CD4-positive, alpha-beta T cell treated with Interleukin-17A for 1 hour (primary cell): ENCODE measurements around the gene TNFSF9.
A peak's percentile ranks its signal among the peaks of the same experiment; 100 is the strongest.

Experiments
- DNase-seq: peaks from one replicate; pipeline ENCODE4 v3.0.0-alpha.2; 2020

Gene TNFSF9

DNA sequence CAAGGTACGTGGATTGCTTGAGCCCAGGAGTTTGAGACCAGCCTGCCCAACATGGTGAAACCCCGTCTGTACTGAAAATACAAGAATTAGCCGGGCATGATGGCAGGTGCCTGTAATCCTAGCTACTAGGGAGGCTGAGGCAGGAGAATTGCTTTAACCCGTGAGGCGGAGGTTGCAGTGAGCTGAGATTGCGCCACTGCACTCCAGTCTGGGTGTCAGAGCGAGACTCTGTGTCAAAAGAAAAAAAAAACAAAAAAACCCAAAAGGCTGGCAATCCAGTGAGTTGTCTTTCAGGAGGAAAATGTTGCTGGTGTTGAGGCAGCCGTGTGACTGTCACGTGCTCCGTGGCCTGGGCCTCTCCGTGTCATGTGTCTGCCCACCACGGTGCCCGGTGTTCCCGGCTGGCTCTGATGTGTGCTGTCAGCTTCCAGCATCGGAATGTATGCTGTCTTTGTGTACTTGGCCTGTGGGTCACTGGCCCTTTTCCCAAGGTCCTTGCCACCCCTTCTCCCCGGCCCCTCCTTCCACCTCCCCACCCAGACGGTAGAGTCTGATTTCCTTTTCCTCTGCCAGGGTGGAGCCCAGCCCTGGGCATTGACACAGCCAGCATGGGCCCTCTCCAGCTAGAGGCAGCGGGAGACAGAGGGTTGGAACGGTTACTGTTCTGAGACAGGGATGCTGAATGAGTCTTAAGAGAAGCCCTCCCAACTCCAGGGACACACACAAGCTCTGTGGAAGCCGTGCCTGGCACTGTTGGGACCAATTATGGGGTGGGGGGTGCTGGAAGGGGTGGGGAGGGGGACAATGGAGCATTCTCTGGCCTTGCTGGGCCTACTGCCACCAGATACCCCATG is 21.5 kb upstream of the TNFSF9 start:
- no peak for DNase-seq

DNA sequence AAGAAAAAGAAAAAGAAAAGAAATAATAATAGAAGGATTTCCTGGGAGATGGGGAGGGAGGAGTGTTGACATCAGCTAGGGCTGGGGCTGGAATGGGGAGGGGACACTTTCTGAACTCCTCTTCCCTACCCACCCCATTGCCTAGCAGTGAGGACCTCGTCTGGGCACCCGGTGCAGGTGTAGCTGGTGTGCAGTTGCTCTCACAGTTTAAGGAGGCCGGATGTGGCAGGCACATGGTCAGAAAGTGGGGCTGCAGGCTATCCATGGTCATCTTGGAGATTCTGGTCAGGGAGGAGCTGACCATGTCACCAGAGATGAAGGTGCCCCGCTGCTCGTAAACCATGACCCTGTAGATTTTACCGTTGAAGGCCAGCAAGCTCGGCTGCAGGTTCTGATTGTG is 20.2 kb upstream of the TNFSF9 start:
- DNase-seq: no peak

DNA sequence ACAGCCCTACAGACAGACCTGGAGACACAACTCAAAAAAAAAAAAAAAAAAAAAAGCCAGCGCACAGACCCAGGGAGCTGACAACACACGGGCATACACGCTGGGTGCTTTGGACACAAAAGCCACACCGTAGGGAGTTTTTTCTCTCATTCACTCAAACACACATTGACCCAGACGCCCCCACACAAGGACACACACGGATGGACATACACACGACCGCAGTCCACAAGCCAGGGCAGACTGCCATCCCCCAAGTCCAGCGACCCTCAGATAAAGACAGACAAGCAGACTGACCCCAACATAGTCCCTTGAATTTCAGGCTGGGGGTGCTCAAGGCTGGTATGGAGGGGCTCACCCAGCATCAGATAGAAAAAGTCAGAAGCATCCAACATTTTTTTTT is 16.7 kb upstream of the TNFSF9 start:
- DNase-seq: no peak

DNA sequence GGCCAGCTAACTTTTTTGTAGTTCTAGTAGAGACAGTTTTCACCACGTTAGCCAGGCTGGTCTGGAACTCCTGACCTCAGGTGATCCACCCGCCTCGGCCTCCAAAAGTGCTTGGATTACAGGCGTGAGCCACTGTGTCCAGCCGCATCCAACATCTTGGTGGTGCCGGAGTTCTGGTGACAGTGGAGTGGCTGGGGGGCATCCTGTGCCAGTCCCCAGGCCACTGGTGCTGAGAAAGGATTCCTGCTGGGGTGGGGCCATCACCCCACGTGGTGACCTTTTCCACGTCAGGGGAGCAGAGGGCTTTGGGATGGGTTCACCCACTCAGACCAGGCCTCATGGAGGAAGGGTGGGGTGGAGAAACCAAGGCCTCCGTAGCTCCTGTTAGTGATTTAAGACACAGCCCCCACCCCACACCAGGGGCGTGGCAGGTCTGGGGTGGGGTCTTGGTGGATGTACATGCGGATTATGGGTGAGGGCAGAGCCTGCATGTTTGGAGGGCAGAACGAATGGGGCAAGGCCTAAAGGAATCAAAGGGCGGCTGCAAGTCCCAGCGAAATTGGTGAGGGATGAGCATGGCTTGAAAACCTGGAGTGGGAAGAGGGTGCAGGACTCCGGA is 15.8 kb upstream of the TNFSF9 start:
- no peak for DNase-seq

DNA sequence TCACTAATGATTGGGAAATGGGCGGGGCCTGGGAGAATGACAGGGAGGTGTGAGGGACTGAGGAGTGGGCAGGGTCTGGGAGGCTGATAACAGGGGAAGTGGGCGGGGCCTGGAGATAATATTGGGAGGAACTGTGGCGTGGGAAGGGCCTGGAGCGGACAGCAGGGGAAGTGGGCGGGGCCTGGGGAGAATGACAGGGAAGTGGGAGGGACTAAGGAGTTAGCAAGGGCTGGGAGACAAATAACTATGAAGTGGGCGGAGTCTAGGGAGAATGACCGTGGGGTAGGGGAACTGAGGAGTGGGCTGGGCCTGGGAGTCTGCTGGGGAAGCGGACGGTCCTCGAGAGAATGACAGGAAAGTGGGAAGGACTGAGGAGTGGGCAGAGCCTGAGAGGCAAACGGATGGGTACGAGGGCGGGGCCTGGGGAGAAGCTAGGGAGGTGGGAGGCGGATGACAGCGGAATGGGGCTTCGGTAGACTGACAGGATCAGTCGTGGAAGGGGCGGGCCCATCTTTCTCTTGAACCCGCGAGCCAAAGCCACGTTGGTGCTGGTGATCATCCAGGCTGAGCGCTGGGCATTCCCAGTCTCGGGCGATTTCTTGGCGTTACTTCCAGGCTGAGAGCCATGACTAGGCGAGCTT is 14.7 kb upstream of the TNFSF9 start:
- peak; percentile 86 for DNase-seq

DNA sequence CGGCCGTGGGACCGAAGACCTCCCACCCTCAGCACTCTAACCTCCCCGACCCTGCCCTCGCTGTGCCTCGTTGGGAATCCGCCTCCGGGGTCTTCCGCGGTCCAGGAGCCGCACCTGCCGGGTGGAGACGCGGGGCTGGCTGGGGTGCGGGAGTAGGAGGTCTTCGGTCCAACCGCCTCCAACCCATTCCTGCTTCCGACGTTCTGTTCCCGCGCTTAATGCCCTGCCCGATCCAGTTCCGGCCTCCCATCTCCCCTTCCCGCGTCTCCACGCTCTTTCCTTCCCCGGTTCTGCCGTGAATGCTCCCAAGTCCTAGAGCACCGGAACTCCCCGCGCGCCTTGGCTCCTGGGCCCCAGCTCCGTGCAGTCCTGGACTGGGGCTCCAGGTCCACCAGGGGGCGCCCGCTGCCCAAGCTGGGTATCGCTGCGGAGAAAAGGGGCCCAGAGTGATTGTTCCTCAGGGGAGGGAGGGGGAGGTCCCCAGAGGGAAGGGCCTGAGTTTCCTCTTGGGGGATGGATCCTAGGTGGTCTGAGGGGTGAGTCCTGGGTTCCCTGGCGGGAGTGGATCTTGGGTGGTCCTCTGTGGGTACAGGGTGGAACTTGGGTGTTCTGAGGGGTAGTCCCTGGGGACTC is 14.1 kb upstream of the TNFSF9 start:
- DNase-seq: peak; percentile 89

DNA sequence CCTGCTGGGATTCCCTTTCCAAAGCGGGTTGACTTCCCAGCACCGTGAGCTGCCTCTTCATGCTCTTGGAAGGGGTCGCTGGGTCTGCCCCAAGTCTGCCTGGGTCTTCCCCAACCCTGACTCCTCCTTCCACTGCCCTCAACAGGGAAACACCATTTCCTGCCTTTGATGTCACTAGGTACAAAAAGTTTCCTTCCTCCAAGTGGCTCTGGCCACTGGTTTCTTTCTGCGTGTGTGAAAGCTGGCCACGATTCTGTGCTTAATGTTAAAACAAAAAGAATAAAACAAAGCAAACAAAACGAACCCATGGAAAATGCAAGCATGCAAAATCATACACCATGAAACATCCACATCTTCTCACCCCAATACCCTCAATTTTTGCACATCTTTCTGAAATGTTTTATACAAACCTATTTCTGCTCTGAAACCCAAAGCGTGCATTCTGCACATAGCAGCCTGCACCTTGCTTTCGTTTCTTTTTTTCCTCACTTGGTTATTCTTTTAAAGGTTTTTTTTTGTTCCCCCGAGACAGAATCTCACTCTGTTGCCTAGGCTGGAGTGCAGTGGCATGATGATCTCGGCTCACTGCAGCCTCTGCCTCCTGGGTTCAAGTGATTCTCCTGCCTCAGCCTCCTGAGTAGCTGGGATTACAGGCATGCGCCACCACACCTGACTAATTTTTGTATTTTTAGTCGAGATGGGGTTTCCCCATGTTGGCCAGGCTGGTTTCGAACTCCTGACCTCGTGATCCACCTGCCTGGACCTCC is 12.5 kb upstream of the TNFSF9 start:
- DNase-seq: peak; percentile 46

DNA sequence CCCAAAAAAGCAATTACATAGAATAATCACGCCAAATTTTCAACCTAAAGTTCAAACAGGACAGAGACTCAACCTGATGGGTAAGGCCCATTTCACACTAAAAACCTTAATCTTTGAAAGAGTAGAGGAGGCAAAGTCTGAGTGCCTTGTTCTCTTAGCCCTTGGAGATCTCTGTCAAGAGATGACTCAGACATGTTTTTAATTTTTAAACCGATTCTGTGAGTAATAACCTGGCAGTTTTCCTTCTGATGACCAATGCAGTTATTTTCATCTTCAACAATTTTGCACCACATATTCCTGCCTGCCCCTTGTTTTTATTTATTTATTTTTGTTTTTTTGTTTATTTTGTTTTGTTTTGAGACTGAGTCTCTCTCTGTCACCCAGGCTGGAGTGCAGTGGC is 11.5 kb upstream of the TNFSF9 start:
- DNase-seq: no peak

DNA sequence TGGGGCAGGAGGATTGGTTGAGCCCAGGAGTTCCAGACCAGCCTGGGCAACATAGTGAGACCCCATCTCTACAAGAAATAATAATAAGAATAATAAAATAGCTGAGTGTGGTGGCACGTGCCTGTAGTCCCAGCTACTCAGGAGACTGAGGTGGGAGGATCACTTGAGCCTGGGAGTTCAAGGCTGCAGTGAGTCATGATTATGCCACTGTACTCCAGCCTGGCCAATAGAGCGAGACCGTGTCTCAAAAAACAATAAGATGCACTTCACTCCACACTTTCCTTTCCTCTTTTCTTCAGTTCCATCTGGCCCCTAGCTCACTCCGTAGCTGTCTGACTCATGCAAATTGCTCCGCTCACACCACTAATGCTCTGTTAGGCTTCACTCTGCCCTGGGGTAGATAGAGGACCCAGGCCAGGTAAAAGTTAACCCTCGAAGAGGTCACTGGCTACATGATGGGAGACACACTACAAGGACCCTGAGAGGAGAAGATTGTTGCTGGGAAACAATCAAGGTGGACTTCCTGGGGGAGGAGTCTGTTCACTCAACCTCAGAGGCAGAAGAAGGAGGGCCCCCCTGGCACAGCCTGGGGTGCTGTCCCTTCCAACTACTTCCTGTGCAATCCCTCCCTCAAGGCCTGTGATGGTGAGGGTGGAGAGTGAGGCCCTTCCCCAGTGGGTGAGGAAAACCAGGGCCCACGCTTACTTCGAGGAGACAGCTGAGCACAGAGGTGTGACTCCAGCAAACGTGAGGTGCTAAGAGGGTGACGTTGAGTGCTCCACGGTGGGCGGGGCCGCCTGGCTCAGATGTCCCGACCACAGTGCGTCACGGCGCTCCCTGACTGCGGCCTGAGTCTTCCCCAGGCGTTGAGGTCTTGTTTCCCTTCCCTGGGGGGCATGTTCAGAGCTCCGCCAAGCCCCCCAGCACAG is 8.8 kb upstream of the TNFSF9 start:
- DNase-seq: peak; percentile 83

DNA sequence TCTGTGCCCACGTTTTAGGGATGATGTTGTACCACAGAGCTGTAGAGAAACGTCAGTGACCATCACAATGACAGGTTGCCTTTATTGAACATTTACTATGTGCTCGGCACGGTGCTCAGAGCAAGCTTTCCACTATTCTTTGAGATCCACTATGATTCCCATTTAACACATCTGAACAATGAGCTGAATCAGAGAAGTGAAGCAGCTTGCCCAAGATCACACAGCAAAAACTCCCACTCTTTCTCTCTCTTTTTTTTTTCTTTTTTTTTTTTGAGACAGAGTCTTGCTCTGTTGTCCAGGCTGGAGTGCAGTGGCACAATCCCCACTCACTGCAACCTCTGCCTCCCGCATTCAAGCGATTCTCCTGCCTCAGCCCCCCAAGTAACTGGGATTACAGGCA is 8.1 kb upstream of the TNFSF9 start:
- no peak for DNase-seq

DNA sequence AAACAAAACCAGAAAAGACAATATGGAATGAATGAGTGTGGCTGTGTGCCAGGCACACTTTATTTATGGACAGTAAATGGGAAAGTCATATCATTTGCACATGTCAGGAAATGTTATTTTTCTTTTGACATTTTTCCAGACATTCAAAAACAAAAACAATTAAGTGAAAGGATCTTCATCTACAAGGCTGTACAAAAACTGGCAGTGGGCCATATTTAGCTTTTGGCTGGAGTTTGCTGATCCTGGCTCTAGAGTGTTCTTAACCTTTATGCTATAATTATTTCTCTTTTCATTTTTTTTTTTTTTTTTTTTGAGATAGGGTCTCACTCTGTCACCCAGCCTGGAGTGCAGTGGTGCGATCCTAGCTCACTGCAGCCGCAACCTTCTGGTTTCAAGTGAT is 6.5 kb upstream of the TNFSF9 start:
- DNase-seq: no peak

DNA sequence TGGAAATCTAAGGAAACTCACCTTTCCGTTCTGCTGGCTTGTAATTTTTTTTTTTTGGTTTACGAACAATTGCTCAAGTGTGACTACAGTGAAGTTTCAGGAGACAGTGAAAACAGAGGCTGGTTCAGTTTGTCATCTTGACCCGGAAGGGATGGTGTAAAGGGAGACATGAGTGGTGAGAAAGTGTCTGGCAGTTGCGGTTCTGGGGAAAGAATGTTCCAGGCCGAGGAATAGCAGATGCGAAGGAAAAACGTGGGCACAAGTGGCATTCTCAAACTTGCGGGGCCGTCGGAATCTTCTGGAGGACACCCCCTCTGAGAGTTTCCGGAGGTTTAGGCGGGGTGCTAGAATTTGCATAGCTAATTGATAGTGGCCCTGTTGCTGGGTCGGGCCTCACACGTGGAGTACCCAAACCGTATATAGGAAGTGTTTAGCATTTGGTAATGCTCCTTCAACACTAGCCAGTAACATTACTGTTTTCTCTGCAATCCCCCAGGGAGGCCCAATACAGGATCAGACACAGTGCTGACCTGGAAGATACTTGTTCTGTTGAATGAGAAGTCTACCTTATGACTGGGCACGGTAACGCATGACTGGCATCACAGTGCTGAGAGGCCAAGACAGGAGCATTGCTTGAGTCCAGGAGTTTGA is 2.8 kb upstream of the TNFSF9 start:
- no peak for DNase-seq

DNA sequence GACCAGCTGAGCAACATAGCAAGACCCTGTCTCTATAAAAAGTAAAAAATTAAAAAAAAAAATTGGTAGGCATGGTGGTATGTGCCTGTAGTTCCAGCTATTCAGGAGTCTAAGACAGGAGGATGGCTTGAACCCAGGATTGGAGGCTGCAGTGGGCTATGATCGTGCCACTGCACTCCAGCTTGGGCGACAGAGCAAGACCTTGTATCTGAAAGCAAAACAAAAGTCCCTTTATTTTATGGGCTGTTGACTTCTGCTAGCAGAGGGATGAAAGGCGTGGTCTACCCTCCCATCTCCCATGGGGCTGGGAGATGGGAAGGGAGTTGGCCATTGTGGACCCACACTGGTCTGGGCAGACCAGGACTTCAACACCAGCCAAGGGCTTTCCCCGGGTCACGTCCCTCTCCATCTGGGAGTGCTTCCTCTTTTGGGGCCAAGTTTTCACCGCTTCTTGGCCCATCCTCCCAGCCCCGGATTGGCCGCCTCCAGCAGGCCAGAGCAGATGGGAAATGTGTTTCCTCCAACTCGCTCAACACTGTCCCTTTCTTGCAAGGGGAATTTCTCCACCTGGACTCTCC is 2.2 kb upstream of the TNFSF9 start:
- DNase-seq: no peak

DNA sequence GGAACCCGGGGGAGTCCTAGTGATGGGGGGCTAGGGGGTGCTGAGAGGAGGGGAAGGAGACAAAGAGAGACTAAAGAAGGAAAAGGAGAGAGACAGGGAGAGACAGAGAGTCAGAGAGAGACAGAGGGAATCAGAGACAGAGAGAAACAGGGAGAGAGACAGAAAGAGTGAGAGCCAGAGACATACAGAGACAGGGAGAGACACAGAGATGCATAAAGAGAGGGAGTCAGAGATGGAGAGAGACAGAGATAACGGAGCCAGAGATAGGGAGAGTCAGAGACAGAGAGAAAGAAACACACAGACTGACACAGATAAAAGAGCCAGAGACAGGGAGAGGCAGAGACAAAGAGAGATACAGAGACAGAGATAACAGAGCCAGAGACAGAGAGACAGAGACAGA is 1.5 kb upstream of the TNFSF9 start:
- no peak for DNase-seq

DNA sequence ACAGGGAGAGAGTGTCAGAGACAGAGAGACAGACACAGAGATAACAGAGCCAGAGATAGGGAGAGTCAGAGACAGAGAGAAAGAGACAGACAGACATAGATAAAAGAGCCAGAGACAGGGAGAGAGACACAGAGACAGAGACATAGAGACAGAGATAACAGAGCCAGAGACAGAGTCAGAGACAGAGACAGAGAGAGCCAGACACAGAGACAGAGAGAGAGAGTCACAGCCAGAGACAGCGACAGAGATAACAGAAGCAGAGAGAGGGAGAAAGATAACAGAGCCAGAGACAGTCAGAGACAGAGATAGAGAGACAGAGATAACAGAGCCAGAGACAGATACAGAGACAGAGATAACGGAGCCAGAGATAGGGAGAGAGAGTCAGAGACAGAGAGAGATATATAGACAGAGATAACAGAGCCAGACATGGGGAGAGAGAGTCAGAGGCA is 865 bp upstream of the TNFSF9 start:
- no peak for DNase-seq

DNA sequence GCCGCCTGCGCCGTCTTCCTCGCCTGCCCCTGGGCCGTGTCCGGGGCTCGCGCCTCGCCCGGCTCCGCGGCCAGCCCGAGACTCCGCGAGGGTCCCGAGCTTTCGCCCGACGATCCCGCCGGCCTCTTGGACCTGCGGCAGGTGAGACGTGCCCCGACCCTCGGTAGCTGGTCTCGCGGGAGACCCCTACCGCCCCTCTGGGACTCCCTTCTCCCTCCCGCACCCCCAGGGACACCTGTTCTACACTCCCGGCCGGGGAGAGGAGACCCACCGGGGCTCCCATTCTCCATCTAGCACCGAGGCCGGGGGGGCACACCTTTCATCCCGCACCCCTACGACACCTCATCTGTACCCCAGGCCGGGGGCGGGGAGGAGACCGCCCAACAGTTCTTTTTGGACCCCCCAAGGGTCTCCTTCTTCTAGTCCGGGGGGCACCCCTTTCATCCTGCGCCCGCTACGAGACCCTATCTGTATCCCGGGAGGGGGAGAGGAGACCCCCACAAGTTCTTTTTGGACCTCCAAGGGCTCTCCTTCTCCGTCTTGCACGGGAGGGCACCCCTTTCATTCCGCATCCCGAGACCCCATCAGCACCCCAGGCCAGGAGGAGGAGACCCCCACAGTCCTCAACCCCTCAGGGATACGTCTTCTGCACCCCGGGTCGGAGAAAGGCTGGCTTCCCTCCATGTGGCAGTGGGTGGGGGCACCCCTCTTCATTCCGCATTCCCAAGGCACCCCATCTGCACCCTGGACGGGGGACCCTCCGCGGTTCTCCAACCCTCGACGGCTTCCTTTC is 533 bp downstream of the TNFSF9 start:
- DNase-seq: no peak

DNA sequence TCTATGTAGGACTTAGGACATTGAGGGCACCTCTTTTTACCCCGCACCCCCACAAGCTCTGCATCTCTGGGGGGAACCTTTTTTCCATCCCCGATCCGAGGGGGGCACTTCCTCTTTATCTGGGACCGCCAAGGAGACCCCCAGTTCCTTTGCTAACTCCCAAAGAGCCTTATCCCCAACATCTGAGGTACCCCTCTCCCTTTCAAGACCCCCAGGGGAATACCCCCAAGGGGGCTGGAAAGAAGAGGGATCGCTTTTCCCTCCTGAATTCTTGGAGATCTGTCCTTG is 1.1 kb downstream of the TNFSF9 start:
- DNase-seq: no peak

DNA sequence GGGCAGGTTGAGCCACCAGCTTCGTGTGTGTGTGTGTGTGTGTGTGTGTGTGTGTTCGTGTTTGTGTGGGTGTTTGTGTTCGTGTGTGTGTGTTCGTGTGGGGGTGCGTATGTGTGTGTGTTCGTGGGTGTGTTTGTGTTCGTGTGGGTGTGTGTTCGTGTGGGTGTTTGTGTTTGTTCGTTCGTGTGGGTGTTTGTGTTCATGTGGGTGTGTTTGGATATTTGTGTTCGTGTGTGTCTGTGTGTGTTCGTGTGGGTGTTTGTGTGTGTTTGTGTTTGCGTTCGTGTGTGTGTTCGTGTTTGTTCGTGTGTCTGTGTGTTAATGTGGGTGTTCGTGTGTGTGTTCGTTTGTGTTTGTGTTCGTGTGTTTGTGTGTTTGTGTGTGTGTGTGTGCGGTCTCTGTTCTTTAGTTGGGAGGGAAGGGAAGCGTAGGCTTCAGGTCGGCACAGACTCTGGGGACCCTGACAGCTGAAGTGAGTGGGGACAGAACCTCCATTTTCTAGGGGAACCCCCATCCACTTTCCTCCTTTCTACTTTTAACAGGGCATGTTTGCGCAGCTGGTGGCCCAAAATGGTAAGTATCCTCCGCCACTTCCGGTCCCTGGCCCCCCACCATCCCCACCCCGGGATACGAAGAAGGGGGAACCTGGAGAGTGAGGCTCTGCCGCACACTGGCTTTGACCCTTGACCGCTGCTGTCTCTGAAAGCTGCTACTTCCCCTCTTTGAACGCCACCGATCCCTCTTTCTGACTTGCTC is 1.6 kb downstream of the TNFSF9 start:
- peak; percentile 59 for DNase-seq

DNA sequence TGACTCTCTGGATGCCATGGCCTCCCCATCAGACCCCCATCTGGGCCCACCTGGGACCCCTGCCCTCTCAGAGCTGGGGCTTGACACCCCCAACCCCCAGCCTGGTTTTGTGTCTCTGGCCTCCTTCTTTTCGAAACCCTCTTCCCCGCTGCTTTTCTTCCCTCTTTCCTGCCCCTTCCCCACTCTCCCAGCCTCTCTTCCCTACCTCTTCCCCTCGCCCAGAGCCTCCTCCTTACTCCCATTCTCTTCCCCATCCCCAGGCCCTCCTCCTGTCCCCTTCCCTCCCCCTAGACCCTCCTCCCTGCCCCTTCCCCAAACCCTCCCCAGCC is 2.1 kb downstream of the TNFSF9 start:
- DNase-seq: no peak
